ENCODE results near the gene CIC. TPM values are rescaled to one million over a fixed set of nuclear protein-coding genes. Genes with fewer than 3 reads are reported as not detected.

CIC gene
- total and polyA plus RNA-seq, 2 donors from 2014 or later: 18.8 to 90.9 TPM

DNA sequence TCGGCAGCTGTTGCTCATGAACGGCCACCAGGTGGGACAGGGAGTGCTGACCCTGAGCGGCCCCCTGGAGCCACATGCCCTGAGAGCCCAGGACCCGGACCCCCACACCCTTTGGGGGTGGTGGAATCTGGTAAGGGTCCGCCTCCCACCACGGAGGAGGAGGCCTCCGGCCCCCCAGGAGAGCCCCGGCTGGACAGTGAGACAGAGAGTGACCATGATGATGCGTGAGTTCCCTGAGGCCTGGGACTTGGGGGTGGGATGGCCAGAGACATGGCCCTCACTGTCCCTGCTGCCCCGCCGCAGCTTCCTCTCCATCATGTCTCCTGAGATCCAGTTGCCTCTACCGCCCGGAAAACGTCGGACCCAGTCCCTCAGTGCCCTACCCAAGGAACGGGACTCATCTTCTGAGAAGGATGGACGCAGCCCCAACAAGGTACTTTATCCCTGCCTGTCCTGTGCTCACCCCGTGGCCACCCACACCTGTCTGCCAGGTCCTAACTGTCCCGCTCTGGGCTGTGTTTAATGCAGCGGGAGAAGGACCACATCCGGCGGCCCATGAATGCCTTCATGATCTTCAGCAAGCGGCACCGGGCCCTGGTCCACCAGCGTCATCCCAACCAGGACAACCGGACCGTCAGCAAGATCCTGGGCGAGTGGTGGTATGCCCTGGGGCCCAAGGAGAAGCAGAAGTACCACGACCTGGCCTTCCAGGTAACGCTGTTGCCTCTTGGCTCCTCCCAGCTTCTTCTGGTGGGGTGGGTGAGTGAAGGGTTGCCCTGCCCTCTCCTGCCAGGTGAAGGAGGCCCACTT, 18.2 kb downstream of the CIC start:
- TF ChIP-seq, protein P1, sequence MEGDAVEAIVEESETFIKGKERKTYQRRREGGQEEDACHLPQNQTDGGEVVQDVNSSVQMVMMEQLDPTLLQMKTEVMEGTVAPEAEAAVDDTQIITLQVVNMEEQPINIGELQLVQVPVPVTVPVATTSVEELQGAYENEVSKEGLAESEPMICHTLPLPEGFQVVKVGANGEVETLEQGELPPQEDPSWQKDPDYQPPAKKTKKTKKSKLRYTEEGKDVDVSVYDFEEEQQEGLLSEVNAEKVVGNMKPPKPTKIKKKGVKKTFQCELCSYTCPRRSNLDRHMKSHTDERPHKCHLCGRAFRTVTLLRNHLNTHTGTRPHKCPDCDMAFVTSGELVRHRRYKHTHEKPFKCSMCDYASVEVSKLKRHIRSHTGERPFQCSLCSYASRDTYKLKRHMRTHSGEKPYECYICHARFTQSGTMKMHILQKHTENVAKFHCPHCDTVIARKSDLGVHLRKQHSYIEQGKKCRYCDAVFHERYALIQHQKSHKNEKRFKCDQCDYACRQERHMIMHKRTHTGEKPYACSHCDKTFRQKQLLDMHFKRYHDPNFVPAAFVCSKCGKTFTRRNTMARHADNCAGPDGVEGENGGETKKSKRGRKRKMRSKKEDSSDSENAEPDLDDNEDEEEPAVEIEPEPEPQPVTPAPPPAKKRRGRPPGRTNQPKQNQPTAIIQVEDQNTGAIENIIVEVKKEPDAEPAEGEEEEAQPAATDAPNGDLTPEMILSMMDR (IDR thresholded peaks at IDR 0.05; ENCODE audit: borderline replicate concordance, extremely low read depth, insufficient read depth): no peak
- Histone ChIP-seq H3K36me3 (ENCODE audit: control insufficient read depth in 2 of 3, insufficient read depth in 3 of 3, low read length in 3 of 3) (peaks cover 0 to 27% (median 12%) of the 10 kb centered on the region in 3 donors), H3K4me3 (ENCODE audit: low read length in 3 of 3) (no peak overlapping the region), H3K9ac (ENCODE audit: low read length in 3 of 3) (no peak overlapping the region), H3K27ac (ENCODE audit: low read depth in 2 of 2, low read length in 2 of 2) (no peak overlapping the region), H3K4me1 (ENCODE audit: control insufficient read depth in 2 of 3, insufficient read depth in 2 of 3, low read depth in 1 of 3, low read length in 3 of 3) (peaks cover 10 to 29% (median 28%) of the 10 kb centered on the region in 3 donors), H3K27me3 (ENCODE audit: control insufficient read depth, insufficient read depth, low read length) (no peaks in the 10 kb centered on the region), H3K9me3 (ENCODE audit: control insufficient read depth in 2 of 3, insufficient read depth in 1 of 3, low read length in 3 of 3) (no peaks in the 10 kb centered on the region)
- DNase-seq (peak in 2 of 5 donors; percentile 52 to 72), FAIRE-seq (no peak)
- intact Hi-C loops (cut with DNase I): no loop called here

DNA sequence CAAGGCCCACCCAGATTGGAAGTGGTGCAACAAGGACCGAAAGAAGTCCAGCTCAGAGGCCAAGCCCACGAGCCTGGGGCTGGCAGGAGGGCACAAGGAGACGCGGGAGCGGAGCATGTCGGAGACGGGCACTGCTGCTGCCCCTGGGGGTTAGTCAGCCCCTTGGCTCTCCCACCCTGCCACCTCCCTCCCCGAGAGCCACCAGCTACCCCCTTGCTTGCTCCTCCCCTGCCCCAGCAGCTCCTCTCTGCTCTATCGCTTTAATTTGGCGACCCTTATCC, 18.7 kb downstream of the CIC start:
- H3K36me3 ChIP-seq (ENCODE audit: control insufficient read depth in 2 of 3, insufficient read depth in 3 of 3, low read length in 3 of 3): peaks cover 0 to 27% (median 12%) of the 10 kb centered on the region in 3 donors
- no peaks in the 10 kb centered on the region for H3K9me3 ChIP-seq (ENCODE audit: control insufficient read depth in 2 of 3, insufficient read depth in 1 of 3, low read length in 3 of 3)
- no peak for FAIRE-seq
- no peak overlapping the region for H3K4me3 ChIP-seq (ENCODE audit: low read length in 3 of 3)
- no peak for DNase-seq
- peaks cover 10 to 28% (median 24%) of the 10 kb centered on the region in 3 donors for H3K4me1 ChIP-seq (ENCODE audit: control insufficient read depth in 2 of 3, insufficient read depth in 2 of 3, low read depth in 1 of 3, low read length in 3 of 3)
- H3K27me3 ChIP-seq (ENCODE audit: control insufficient read depth, insufficient read depth, low read length): no peaks in the 10 kb centered on the region
- TF ChIP-seq, protein P1 (IDR thresholded peaks at IDR 0.05; ENCODE audit: borderline replicate concordance, extremely low read depth, insufficient read depth): no peak
- H3K27ac ChIP-seq (ENCODE audit: low read depth in 2 of 2, low read length in 2 of 2): no peak overlapping the region
- H3K9ac ChIP-seq (ENCODE audit: low read length in 3 of 3): no peak overlapping the region
- intact Hi-C loops (cut with DNase I): no loop called here

DNA sequence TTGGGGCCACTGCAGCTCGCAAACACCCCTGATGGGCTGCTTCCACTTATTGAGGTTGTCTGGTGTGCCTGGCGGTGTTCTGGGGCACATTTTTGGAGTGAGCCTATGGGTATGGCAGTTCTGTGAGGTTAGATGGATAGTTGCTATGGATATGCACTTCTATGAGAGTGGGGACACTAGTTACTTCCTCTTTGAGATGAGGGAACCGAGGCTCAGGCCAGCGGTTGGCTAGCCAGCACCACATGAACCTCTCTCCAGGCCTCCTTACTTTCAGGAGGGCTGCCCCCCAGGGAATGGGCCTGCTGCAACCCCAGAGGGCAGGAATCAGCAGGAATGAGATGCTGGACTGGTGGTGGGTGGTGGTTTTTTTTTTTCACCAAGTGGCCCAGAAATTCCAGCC, 19.3 kb downstream of the CIC start:
- intact Hi-C loops (cut with DNase I): no loop called here
- no peaks in the 10 kb centered on the region for H3K9me3 ChIP-seq (ENCODE audit: control insufficient read depth in 2 of 3, insufficient read depth in 1 of 3, low read length in 3 of 3)
- peak in 1 of 5 donors; percentile 32 for DNase-seq
- H3K4me1 ChIP-seq (ENCODE audit: control insufficient read depth in 2 of 3, insufficient read depth in 2 of 3, low read depth in 1 of 3, low read length in 3 of 3): peaks cover 4 to 22% (median 18%) of the 10 kb centered on the region in 3 donors
- TF ChIP-seq, protein P1 (IDR thresholded peaks at IDR 0.05; ENCODE audit: borderline replicate concordance, extremely low read depth, insufficient read depth): no peak
- no peak for FAIRE-seq
- H3K36me3 ChIP-seq (ENCODE audit: control insufficient read depth in 2 of 3, insufficient read depth in 3 of 3, low read length in 3 of 3): peaks cover 0 to 27% (median 12%) of the 10 kb centered on the region in 3 donors
- no peak overlapping the region for H3K4me3 ChIP-seq (ENCODE audit: low read length in 3 of 3)
- H3K27me3 ChIP-seq (ENCODE audit: control insufficient read depth, insufficient read depth, low read length): no peaks in the 10 kb centered on the region
- H3K9ac ChIP-seq (ENCODE audit: low read length in 3 of 3): no peak overlapping the region
- no peak overlapping the region for H3K27ac ChIP-seq (ENCODE audit: low read depth in 2 of 2, low read length in 2 of 2)

All from kidney (tissue), 14 donors.